NCI-H2196 (cell line): Measurements from ENCODE around the gene ARHGAP22.

ENCODE experiments used
- DNase-seq: peaks from one replicate; lab custom pipeline; 2025; ENCODE audit not compliant: unreplicated experiment; lab: John Stamatoyannopoulos, UW

Gene ARHGAP22

GRCh38 chr10:48466611-48467240, 138.1 kb downstream of the ARHGAP22 start:
- DNase-seq: no peak

- DNase-seq: no peak
Observed at GRCh38 chr10:48465860-48466521, 138.9 kb downstream of the ARHGAP22 start.

- DNase-seq: no peak
Observed at GRCh38 chr10:48464871-48465736, 139.8 kb downstream of the ARHGAP22 start.

GRCh38 chr10:48464121-48464870, 140.6 kb downstream of the ARHGAP22 start:
- no peak for DNase-seq

GRCh38 chr10:48463318-48464003, 141.4 kb downstream of the ARHGAP22 start:
- DNase-seq: no peak

- DNase-seq: no peak
Observed at GRCh38 chr10:48462482-48463020, 142.3 kb downstream of the ARHGAP22 start.

GRCh38 chr10:48461623-48462481, 143.0 kb downstream of the ARHGAP22 start:
- no peak for DNase-seq

GRCh38 chr10:48460182-48460581, 144.7 kb downstream of the ARHGAP22 start:
- no peak for DNase-seq

- no peak for DNase-seq
Observed at GRCh38 chr10:48459270-48460150, 145.4 kb downstream of the ARHGAP22 start.

GRCh38 chr10:48458662-48459048, 146.2 kb downstream of the ARHGAP22 start:
- DNase-seq: no peak

GRCh38 chr10:48457949-48458661, 146.8 kb downstream of the ARHGAP22 start:
- no peak for DNase-seq

- DNase-seq: no peak
Observed at GRCh38 chr10:48456808-48457761, 147.8 kb downstream of the ARHGAP22 start.

GRCh38 chr10:48456361-48456804, 148.5 kb downstream of the ARHGAP22 start:
- DNase-seq: no peak

- DNase-seq: no peak
Observed at GRCh38 chr10:48455392-48456151, 149.3 kb downstream of the ARHGAP22 start.

- no peak for DNase-seq
Observed at GRCh38 chr10:48455055-48455391, 149.8 kb downstream of the ARHGAP22 start.
